Activated naive CD4-positive, alpha-beta T cell treated with Interleukin-2 at 50 U/mL for 16 hours (primary cell): ENCODE measurements around the gene FUT8.

ENCODE experiments used
- DNase-seq: peaks from one replicate; pipeline ENCODE4 v3.0.0-alpha.2; 2020

The FUT8 gene

DNA sequence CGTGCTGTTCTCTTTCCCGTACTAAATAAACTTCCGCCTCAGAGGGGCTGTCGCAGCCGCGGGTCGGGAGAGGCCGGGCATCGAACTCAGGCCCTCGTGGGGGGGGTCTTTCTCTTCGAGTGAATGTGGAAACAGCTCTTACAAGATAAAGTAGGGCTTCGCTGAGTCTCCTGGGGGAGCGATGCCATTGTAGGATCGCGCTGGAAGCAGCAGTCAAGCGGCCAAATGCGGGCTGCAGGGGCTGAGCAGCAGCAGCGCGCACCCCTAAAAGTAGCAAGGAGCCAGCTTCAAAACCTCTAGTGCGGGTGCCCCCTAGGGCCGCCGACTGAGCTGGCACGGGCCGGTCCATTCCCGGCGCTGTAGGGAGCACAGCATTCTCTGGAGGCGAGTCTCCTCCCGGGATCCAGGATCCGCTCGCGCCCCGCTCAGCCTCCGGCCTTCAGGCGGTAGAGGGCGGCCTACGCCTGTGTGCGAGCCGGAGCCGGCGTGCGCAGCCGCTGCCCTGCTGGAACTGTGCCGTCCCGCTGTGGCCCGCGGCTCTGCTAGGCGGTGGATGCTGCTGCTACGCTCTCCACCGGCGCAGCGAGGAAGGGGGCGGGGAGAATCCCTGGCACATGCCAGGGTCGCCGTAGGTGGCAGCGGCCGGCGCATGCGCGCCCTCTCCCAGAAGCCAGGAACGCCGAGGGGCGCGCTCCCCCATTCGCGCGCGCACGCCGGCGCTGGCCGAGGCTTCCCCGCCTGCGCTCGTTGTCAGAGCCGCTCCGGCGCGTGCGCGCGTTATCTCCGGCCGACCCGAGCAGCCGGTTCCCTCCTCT, at the start of gene FUT8:
Gene FUT8, plus strand, starts transcription at position 699 of the 815 bp plus-strand sequence. CDS start 148,834 bp downstream, outside the sequence.
- DNase-seq = peak; percentile 95

DNA sequence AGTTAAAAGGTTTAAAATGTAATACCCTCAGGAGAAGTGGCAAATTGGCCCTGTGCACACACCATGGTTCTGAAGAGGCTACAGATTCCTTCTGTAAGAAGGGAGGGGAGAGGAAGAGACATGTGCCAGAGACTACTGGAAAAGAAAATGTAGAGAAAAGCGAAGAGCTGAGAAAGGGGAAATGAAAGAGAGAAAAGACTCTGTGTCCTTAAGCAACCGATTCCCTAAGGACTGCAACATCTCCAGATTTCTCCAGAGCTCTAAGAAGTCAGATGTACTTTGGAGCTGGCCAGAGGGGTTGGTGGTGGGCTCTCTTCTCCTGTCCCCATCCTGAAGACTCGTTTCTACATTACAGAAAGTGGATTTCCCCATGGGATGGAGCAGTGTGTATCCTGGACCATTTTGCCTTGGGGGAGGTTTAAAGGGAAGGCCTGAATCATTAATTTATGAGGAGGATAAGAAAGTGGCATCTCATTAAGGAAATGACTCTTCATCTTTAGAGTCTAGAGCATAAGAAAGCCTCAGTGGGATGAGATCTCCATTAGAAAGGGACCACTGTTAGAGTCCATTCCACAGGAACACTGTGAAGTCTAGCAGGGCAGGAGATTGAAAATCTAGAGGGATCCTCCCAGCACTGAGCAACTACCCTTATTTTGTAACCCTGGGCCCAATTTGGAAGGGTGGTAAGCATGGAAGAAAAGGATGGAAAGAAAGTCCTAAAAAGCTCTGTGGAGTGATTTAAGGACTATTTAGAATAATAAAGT, 45.5 kb upstream of the FUT8 start:
- DNase-seq = no peak

DNA sequence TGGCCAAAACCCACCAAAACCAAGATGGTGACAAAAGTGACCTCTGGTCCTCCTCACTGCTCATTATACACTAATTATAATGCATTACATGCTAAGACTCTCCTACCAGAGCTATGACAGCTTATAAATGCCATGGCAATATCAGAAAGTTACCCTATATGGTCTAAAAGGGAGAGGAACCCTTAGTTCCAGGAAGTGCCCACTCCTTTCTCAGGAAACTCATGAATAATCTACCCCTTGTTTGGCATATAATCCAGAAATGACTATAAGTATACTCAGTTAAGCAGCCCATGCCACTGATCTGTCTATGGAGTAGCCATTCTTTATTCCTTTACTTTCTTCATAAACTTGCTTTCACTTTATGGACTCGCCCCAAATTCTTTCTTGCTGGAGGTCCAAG, 43.0 kb upstream of the FUT8 start:
- DNase-seq = no peak

DNA sequence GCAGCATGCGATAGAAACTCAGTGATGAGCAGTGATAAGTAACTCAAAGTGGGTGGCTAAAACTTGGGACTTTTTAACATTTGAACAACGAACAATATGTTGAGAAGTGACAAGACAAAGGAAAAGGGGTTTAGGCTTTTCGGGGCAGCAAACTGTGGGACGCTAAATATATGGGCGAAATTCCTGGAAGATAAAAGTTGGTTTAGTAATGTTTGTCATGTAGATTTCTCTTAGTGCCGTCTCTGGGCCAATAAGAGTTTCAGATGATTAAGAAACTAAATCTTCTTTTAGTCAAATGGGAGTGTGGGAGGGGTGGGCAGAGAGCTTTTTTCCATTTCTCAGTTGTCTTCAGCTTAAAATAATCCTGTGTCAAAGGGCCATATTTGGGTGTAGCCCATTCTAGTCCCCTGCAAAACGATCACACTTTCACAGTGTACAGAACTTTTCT, 41.7 kb upstream of the FUT8 start:
- DNase-seq = peak; percentile 8

DNA sequence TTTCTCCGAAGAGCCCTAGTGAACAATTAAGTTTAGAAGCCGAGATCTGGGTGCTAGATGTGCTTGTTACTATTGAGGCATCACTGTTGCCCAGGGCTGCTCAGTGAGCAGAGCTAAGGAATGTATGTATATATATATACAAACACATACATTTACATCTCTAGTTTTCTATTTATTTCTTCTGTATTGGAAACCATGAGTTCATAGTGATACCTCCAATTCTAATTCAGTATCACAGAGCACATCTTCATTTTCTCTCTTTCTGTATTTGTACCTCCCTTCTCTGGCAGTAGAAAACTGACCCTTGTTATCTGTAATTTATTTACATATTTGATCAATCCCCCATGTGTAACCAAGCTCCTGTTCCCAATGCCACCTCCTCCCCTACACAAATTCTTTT, 40.7 kb upstream of the FUT8 start:
- DNase-seq = no peak

DNA sequence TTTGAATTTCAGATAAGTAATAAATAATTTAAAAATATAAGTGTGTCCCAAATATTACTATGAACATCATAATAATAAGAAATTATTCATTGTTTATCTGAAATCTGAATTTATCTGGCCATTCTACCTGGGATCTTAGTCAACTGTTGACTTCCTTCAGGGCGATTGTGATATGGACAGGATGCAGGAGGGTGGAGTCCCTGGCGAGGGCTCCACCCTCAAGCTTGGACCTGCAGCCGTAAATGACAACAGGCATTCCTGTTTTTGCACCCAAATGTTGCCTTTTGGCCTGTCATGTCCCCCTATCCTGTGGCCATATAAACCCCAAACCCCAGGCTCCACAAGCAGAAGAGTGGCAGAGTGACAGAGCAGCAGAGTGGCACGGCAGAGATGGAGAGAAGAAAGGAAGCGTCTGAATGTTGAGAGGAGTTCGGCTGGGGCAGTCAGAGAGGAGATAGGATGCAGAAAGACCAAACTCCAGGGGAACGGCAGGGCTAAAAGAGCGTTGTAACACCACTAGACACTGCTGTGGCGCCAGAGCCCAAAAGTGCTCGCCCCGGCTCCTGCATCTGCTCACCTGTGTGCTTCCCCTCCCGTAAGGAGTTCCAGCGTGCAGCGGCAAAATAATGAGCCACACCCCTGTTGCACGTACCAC, 39.4 kb upstream of the FUT8 start:
- no peak for DNase-seq

DNA sequence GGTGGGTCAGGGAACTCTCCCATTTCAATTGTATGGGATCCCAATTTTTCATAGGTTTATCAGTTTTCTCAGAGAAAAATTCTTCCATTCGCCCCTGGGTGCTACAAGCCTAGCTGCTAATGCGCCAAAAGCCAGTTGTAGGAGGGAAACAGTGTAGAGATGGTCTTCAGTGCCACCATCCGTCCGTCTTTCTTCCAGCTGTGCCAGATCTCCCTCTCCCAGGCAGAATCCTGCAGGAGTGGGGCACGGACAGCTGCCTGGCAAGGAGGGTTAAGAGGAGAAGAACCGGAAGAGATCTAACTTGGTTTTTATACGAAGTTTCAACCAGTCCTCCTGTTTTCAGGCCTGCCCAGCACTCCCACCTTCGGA, 38.9 kb upstream of the FUT8 start:
- no peak for DNase-seq

DNA sequence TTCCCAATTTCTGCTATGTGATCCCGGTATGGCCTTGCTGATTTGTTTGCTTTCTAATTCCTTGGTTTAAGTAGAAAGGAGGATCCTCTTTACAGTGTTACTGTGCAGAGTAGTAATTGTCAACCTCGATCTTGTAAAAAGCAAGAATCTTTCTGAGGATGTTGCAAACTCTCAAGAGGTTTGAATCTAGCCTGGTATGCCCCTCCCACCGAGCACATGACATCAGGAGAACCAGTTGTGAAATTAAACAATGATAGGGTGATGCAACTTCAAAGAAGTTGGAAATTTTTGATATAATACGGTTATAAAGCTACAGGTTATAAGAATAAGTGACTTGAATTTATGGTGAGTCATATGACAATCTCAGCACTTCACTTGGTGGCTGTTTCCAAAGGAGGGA, 35.0 kb upstream of the FUT8 start:
- no peak for DNase-seq

DNA sequence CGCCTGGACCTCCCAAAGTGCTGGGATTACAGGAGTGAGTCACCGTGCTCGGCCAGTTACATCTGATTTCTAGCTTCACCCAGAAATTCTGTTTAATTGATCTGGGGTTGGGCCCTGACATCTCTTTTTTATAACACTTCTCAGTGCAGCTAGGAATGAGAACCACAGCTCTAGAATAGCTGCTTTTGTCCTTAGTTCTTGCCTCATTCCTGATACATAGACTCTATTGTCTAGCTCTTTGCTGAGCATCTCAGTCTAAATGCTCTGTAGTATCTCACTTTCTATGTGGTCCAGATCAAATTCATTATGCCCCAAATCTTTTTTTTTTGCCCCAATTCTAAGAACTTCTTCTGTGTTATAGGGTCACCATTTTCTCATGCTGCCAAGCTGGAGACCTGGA, 29.9 kb upstream of the FUT8 start:
- DNase-seq = no peak

DNA sequence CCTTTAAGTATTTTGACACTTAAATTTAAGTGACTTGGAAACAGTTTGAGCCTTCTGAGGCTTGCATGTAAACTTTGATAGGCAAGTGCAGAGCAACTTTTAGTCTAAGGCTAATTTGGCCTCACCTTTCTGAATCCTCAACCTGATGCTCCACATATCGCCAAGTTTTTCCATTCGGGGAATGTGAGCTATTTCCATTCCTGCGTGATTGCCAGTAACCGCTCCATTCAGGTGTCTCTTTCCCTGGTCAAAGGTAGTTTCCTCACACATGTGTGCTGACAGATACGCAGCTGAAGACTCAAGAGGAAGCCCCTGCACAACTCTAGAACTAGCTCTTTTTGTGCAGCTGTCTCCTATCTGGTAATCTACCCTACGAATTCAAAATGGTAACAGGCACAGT, 25.4 kb upstream of the FUT8 start:
- no peak for DNase-seq

DNA sequence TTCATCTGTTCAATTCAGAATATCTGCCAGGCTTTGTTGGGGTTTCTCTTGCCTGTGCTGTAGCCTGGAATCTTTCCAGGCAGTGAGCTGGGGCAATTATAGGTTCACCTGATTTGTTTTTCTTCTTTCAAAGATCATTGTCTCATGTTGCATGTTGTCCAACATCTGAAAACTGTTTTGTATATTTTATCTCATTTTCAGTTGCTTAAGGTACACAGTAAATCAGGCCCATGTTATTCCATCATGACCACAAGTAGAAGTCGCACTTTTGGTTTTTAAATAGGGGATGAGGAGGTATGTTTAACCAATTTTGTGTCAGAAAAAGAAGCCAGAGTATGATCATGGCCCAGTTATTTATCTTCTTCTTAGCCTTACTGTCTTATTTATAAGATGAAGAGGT, 24.9 kb upstream of the FUT8 start:
- no peak for DNase-seq

DNA sequence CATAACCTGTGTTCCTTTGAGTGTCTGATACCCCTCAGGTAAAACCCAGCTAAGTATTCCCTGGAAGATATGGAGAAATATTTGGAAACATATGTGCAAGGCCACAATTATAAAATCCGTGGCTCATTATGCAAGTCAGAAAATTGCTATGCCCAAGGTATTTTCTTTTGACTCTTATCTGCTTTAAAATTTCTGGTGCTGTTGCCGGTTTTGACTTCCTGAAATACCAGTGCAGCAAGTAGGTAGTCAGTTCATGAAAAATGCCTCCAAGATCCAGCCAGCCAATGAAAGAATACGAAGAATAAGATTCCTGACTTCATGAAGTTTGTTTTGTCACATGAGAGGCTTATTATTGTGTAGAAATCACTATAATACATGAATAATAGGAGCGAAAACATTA, 20.2 kb upstream of the FUT8 start:
- no peak for DNase-seq

DNA sequence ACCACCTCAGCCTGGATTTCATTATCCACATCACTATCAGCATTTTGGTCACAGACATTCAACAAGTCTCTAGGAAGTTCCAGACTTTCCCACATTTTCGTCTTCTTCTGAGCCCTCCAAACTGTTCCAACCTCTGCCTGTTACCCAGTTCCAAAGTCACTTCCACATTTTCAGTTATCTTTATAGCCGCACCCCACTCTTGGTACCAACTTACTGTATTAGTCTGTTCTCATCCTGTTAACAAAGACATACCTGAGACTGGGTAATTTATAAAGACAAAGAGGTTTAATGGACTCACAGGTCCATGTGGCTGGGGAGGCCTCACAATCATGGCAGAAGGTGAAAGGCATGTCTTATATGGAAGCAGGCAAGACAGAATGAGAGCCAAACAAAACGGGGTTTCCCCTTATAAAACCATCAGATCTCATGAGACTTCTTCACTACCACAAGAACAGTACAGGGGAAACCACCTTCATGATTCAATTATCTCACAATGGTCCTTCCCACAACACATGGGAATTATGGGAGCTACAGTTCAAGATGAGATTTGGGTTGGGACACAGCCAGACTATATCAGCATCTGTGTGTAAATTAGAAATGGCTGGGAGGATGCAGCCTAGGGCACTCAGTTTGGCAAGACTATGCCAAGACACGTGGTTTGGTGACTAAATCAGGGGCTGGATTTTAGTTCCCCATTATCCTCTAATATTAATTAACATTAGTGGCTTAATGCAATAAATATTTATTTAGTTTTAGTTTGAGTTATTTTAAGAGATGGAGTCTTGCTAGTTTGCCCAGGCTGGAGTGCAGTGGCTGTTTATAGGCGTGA, 16.2 kb upstream of the FUT8 start:
- no peak for DNase-seq

DNA sequence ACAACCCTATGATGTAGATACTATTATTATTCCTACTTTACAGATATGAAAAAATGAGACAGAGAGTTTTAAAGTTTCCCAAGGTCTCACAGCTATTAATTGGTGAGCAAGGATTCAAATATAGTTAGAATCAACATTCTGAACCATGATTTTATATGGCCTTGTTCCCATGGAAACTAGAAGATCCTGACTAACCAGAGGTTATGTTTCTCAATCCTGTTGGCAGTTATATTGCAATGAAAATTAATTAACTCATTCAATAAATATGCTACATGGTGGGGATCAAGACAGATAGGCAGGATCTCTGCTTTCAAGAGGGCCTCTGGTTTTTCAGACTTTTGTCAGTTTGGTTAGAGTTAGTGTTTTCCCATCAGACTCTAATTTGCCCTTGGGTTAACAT, 9.3 kb upstream of the FUT8 start:
- no peak for DNase-seq

DNA sequence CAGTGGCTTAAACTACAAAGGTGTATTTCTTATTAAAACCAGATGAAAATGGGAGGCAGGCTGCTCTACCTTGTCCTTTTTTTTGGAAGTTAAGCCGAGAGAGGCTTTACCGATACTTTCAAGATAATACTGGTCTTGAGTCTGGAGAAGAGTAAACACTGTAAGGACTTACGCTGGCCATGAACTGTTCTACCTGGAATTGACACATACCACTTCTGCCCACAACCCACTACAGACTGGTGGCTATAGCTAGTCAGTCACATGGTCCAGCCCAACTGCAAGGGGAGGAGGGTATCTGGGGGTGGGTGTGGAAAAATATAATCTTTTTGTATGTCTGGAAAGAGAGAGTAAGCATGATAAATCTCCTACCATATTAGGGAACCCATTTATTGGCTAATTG, 4.4 kb upstream of the FUT8 start:
- no peak for DNase-seq

DNA sequence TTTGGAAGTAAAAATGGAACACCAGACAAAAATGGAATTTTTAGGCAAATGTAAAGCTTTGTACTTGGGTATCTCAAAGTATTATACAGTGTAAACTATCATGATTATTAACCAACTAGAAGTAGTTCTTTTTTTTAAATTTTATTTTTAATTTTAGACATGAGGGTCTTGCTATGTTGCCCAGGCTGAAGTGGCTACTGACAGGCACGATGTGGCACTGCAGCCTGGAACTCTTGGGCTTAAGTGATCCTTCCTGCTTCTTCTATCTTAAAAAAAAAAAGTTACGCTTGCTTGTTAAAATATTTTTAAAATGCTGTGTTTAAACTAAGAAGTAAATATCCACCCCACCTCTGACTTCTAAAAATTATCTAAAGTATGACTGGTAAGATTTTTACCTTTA, 1.9 kb upstream of the FUT8 start:
- DNase-seq = no peak

DNA sequence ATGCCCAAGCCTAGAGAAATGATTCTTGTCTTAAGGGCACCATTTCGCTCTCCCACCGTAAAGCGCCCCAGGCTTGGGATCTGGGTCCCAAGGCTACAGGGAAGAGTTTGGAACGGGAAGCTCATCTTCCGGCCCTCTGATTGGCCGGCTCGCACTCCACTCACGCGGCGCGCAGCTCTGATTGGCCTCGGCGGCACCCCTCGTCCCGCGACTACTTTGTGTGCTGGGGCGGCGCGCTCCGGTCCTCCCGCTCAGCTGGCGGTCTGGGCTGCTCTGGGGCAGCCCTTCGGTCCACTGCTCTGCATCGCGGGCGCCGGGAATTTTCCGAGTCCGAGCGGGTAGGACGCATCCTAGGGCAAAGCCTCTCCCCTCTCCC, 886 bp upstream of the FUT8 start:
- peak; percentile 82 for DNase-seq

DNA sequence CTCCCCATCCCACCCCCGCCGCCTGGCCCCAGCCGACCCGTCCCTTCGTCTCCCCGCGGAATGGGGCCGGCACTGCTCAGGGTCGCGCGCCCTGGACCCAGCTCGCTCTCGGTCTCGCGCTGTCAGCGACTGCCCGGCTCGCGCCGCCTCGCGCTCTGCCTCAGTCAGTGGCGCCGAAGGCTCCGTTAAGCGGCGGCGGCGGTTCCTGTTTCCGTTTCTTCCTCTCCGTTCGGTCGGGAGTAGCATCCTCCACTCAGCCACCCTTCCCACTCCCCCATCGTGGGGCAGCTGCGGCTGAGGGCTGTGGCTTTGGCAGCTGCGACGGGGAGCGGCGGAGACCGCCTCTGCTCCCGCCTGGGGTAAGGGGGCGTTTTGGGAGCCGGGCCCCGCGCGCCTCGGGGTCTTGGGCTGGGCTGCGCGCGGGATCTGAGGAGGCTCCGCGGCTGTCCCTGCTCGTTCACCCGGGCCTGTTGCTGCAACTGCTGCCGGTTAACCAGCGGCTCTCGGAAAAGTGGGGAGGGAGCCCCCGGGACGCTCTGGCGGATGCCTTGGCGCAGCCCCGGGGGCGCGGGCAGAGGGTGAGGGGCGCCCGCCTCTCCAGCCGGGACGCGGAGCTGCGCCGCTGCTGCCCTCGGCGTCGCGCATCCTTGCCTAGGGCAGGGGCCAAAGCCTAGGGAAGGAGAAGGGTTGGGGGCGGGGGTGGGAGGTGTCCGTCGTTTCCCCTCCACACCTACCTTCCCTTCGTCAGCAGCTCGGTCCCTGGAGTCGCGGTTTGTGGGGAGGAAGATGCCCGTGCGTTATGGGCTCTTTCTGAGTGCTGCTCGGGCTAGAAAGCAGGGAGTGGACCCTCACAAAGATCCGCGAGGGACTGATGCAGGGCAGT, 567 bp downstream of the FUT8 start:
- DNase-seq = peak; percentile 67

DNA sequence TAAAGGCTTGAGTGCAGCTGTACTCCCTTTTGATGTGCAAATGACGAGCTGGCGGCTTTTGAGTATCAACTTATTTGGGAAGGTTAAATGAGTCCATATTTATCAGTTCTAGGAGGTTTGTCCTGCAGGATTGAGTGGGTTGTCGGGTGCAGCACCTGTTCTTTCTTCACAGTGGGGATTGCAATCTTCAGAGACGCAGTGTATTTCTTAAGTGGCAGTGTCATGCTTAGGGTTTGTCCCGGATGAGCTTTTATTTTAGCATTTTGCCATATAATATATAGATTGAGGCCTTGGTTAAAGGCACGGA, 1.2 kb downstream of the FUT8 start:
- no peak for DNase-seq

DNA sequence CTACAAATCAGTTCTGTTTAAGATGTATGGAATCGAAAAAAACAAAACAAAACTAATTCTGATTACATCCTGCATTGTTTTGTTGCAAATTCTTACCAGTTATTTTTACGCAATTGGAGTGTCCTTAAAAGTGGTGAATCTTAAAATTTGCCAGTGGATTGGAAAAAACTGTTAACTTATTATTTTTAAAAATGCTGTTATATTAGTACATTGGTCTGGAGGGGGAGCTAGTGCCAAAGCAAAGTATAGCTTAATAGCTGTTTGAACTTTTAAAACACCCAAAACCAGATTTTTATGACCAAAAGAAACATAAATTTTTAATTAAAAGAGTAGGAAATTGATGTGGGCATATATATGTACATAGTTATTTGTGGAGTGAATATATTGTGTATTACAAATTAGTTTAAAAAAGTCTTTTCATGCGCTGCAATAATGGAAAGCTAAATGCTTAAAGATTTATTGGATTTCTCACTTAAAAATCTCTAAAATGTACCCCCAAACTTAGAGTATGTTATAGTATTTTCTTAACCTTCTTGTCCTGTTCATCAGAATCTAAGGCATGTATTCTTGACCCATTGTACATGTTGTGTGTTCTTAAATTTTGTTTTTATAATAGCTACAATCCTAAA, 2.5 kb downstream of the FUT8 start:
- DNase-seq = no peak

DNA sequence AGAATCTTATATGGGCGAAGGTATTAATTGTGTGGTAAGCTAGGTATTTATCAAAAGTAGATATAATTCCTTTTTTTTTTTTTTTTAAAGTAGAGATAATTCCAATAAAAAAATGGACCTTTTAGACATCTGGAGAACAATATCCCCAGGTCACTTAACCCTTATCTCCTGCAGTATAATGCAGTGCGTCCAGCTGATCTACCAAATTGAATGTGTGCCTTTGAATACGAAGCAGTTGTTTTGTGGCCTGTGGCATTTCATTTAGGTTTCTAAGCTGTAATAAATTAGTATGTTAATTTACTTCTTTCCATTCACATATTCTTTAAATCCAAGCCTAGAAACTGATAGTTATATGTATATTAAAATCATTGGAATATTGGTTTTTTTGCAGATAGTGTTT, 3.1 kb downstream of the FUT8 start:
- no peak for DNase-seq
